Upper lobe of left lung (tissue), 4 donors: ENCODE results near the gene ILKAP.

ENCODE experiments used
- CTCF ChIP-seq, 6 experiments: fragments of 450-650 bp in 4 of 6; fragments of 200-600 bp in 2 of 6; sonication (generic) in 2 of 6; IDR thresholded peaks; one replicate each; pipeline ENCODE4 v1.5.1; 2016 to 2019; ENCODE audit warnings: antibody characterized with exemption in 6 of 6
- EP300 ChIP-seq, 4 donors: sonication (generic); formaldehyde crosslinking; IDR thresholded peaks; one replicate each; pipeline ENCODE4 v1.5.1; 2017; ENCODE audit warnings: antibody characterized with exemption in 4 of 4, control low read depth in 2 of 4

- TF ChIP-seq CTCF (IDR thresholded peaks at IDR 0.05) = no peak
- no peak for TF ChIP-seq EP300 (IDR thresholded peaks at IDR 0.05)
These were observed 43.7 kb upstream of the ILKAP start for GRCh38 chr2:238247002-238247822.
